Sigmoid colon (tissue), 7 donors: ENCODE measurements around the gene CRYBA1. TPM values are rescaled to one million over a fixed set of nuclear protein-coding genes. Genes with fewer than 3 reads are reported as not detected.

ENCODE experiments used
- DNase-seq: peaks from one replicate; pipeline ENCODE4 v3.0.0-alpha.2; 2019
- H3K27ac ChIP-seq, 4 donors: fragments of 200-600 bp; sonication (generic); one replicate each; pipeline ENCODE4 v1.5.1; 2016 to 2019; ENCODE audit warnings: mild to moderate bottlenecking in 1 of 4
- H3K27me3 ChIP-seq, 3 donors: fragments of 200-600 bp; sonication (generic); one replicate each; pipeline ENCODE4 v1.5.1; 2019; ENCODE audit warnings: mild to moderate bottlenecking in 1 of 3
- H3K36me3 ChIP-seq, 4 donors: fragments of 200-600 bp; sonication (generic); one replicate each; pipeline ENCODE4 v1.5.1; 2016 to 2019
- H3K4me1 ChIP-seq, 4 donors: fragments of 200-600 bp; sonication (generic); one replicate each; pipeline ENCODE4 v1.5.1; 2017 to 2019
- H3K4me3 ChIP-seq, 4 donors: fragments of 200-600 bp; sonication (generic); one replicate each; pipeline ENCODE4 v1.5.1; 2017 to 2019; ENCODE audit warnings: mild to moderate bottlenecking in 2 of 4, moderate library complexity in 1 of 4
- H3K9me3 ChIP-seq, 4 donors: fragments of 200-600 bp in 3 of 4; sonication (generic) in 3 of 4; one replicate each; pipeline versions ENCODE4 v1.5.1 to v1.6.1; 2013 to 2019
- CTCF ChIP-seq, 4 experiments: fragments of 450-650 bp in 3 of 4; fragments of 200-600 bp in 1 of 4; IDR thresholded peaks; one replicate each; pipeline ENCODE4 v1.5.1; 2016 to 2019; ENCODE audit warnings: antibody characterized with exemption in 4 of 4, mild to moderate bottlenecking in 3 of 4, moderate library complexity in 2 of 4
- EP300 ChIP-seq, 4 donors: sonication (generic); formaldehyde crosslinking; IDR thresholded peaks; one replicate each; pipeline ENCODE4 v1.6.1; 2017; ENCODE audit warnings: antibody characterized with exemption in 4 of 4
- POLR2A ChIP-seq, 2 donors: fragments of 450-650 bp; IDR thresholded peaks; one replicate each; pipeline ENCODE4 v1.6.1; 2016; ENCODE audit warnings: antibody characterized with exemption in 2 of 2, mild to moderate bottlenecking in 2 of 2, moderate library complexity in 2 of 2
- POLR2AphosphoS5 ChIP-seq, 4 donors: sonication (generic); formaldehyde crosslinking; IDR thresholded peaks; one replicate each; pipeline ENCODE4 v1.6.1; 2017; ENCODE audit warnings: antibody characterized with exemption in 4 of 4
- WGBS, 2 donors: extraction: QIAGEN DNeasy Blood & Tissue Kit; methylation state at CpG; one replicate each; pipeline ENCODE4 v1.1.7; 2013; 5-methylcytosine and 5-hydroxymethylcytosine counted together
- intact Hi-C: fragments of 100-400 bp; cut with DNase I; formaldehyde crosslinking; loops from one replicate; pipeline ENCODE4 v1.15.1; 2023
- polyA plus RNA-seq, 3 donors: library from polyadenylated mRNA; stranded (reverse); fragments of 200-250 nt; gene quantifications; one replicate each; pipeline ENCODE4 v1.2.3, GENCODE V29; 2013
- total RNA-seq, 4 donors: library from RNA; depleted of rRNA; stranded (reverse); fragments of >200 nt; gene quantifications; one replicate each; pipeline ENCODE4 v1.1.0, GENCODE V29; 2016
- donor health status: healthy with polysubstance abuse.
- donor health status: Bipolar disorder and iron deficiency.
- donor health status: healthy.

The CRYBA1 gene
- total and polyA plus RNA-seq, 7 donors: not detected

- Histone ChIP-seq H3K9me3 (no peaks in the 10 kb centered on the region), H3K27ac (peak overlapping the region in 1 of 4 donors; percentile 100), H3K27me3 (no peaks in the 10 kb centered on the region), H3K4me3 (peak overlapping the region in 1 of 4 donors; percentile 88), H3K4me1 (peaks cover 0 to 74% (median 57%) of the 10 kb centered on the region in 4 donors), H3K36me3 (peaks cover 0 to 26% (median 21%) of the 10 kb centered on the region in 4 donors)
- TF ChIP-seq EP300 (IDR thresholded peaks at IDR 0.05) (no peak), POLR2AphosphoS5 (IDR thresholded peaks at IDR 0.05) (no peak), CTCF (IDR thresholded peaks at IDR 0.05) (no peak), POLR2A (IDR thresholded peaks at IDR 0.05) (no peak)
- no peak for DNase-seq
- WGBS, 2 donors: 81 to 90% methylated on average over 9 of the region's 9 CpGs
- intact Hi-C loops: loop anchor here (2.0 to 10.0 kb wide), 5 partner anchors 33 to 565 kb away; partner anchors contain the start of genes ABHD15, NEK8, TLCD1 and TP53I13
Observed at GRCh38 chr17:29289852-29290251, 43.2 kb downstream of the CRYBA1 start.

GRCh38 chr17:29291163-29291752, 44.6 kb downstream of the CRYBA1 start:
- TF ChIP-seq CTCF (IDR thresholded peaks at IDR 0.05) (peak; percentile 40 to 82 (median 56)), POLR2AphosphoS5 (IDR thresholded peaks at IDR 0.05) (no peak)
- Histone ChIP-seq H3K9me3 (no peaks in the 10 kb centered on the region), H3K27me3 (no peaks in the 10 kb centered on the region), H3K4me3 (peak overlapping the region; percentile 60 to 98 (median 92)), H3K4me1 (peaks cover 0 to 64% (median 51%) of the 10 kb centered on the region in 4 donors), H3K27ac (peak overlapping the region; percentile 96 to 100 (median 100)), H3K36me3 (peaks cover 0 to 12% (median 10%) of the 10 kb centered on the region in 4 donors)
- intact Hi-C loops: loop anchor here (1.0 to 10.0 kb wide), 6 partner anchors 34 to 566 kb away; partner anchors contain the start of genes ABHD15, NEK8, TLCD1 and TP53I13
- DNase-seq: no peak
- WGBS, 2 donors: 5 to 14% methylated on average over 5 of the region's 5 CpGs

- Histone ChIP-seq H3K4me3 (peak overlapping the region; percentile 87 to 98 (median 92)), H3K27me3 (no peaks in the 10 kb centered on the region), H3K36me3 (peaks cover 0 to 2% (median 0%) of the 10 kb centered on the region in 4 donors), H3K4me1 (peaks cover 0 to 53% (median 45%) of the 10 kb centered on the region in 4 donors), H3K27ac (peak overlapping the region; percentile 96 to 100 (median 100)), H3K9me3 (no peaks in the 10 kb centered on the region)
- intact Hi-C loops: loop anchor here (5.0 to 10.0 kb wide), 3 partner anchors 75 to 568 kb away; partner anchors contain the start of genes ABHD15, NEK8, TLCD1 and TP53I13
- TF ChIP-seq CTCF (IDR thresholded peaks at IDR 0.05) (no peak), EP300 (IDR thresholded peaks at IDR 0.05) (no peak), POLR2A (IDR thresholded peaks at IDR 0.05) (no peak), POLR2AphosphoS5 (IDR thresholded peaks at IDR 0.05) (peak in 2 of 4 donors; percentile 35 to 51)
- DNase-seq: peak; percentile 91
- 1 to 2% methylated on average over 77 of the region's 77 CpGs for WGBS, 2 donors
Observed at GRCh38 chr17:29292071-29292991, 45.7 kb downstream of the CRYBA1 start.

GRCh38 chr17:29292992-29293889, 46.6 kb downstream of the CRYBA1 start:
- peaks cover 0 to 44% (median 42%) of the 10 kb centered on the region in 4 donors for H3K4me1 ChIP-seq
- H3K9me3 ChIP-seq: no peaks in the 10 kb centered on the region
- peak overlapping the region; percentile 87 to 98 (median 92) for H3K4me3 ChIP-seq
- TF ChIP-seq POLR2A (IDR thresholded peaks at IDR 0.05) (no peak), EP300 (IDR thresholded peaks at IDR 0.05) (no peak), POLR2AphosphoS5 (IDR thresholded peaks at IDR 0.05) (peak in 2 of 4 donors; percentile 20 to 23)
- no peaks in the 10 kb centered on the region for H3K36me3 ChIP-seq
- peak; percentile 82 for DNase-seq
- intact Hi-C loops: loop anchor here (5.0 to 10.0 kb wide), 3 partner anchors 76 to 568 kb away; partner anchors contain the start of genes ABHD15, NEK8, TLCD1 and TP53I13
- H3K27me3 ChIP-seq: no peaks in the 10 kb centered on the region
- WGBS, 2 donors: 0% methylated on average over 54 of the region's 54 CpGs
- H3K27ac ChIP-seq: peak overlapping the region; percentile 96 to 100 (median 100)
